ENCODE results near the gene CPT1A.

CPT1A gene

GRCh38 chr11:68838572-68838964 lies 3.1 kb downstream of the CPT1A start:
- Histone ChIP-seq H3K9me3 (ENCODE audit: control insufficient read depth, insufficient read depth, low read length) (no peaks in the 10 kb centered on the region), H3K27me3 (ENCODE audit: control insufficient read depth, insufficient read depth, low read length) (peaks cover 10% of the 10 kb centered on the region), H3K9ac (ENCODE audit: low read depth, low read length) (no peak overlapping the region), H3K36me3 (ENCODE audit: control insufficient read depth, insufficient read depth, low read length) (no peaks in the 10 kb centered on the region), H3K4me1 (ENCODE audit: control insufficient read depth, insufficient read depth, low read length) (peaks cover 15% of the 10 kb centered on the region), H3K4me3 (ENCODE audit: low read depth, low read length) (peak overlapping the region; percentile 80)

DNA sequence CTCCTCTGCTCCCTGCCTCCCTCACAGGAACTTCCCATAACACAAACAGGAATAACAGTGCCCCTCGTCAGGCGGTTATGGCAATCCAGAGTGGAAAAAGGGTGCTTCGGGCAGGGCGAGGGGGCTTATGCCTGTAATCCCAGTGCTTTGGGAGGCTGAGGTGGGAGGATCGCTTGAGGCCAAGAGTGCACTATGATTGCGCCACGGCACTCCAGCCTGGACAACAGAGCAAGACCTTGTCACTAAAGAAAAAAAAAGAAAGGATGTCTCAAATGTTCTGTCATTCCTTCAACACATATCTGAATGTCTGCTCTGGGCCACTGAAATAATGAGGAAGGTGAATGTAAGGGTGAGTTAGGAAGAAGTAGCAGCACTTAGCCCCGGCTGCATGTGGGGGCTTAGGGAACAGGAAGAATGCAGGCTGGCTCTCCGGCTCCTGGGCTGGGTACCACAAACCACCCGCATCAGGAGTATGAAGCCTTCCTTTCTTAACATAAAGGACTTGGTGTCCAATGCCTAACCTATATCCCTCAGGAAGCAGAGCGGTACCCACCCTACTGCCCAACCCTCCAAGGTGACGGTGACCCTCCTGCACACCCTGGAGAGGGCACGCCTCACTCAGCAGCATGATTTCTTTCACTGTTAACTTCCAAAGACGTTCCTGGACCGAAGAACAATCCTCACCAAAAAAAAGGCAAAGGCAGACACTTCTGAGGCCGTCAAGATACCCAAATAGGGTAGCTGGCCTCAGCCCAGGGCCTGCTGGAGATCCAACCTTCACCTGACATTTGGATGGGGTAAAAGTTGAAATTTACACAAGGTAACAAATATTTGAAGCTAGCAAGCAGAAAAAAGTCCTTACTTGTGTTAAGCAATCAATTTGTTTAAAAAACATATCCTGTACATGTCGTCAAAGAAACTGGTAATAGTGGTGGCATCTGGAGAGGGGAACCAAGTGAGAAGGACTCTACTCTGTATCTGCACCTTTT lies 3.8 kb downstream of the CPT1A start:
- no peak overlapping the region for H3K9ac ChIP-seq (ENCODE audit: low read depth, low read length)
- no peaks in the 10 kb centered on the region for H3K9me3 ChIP-seq (ENCODE audit: control insufficient read depth, insufficient read depth, low read length)
- H3K27me3 ChIP-seq (ENCODE audit: control insufficient read depth, insufficient read depth, low read length) = peaks cover 10% of the 10 kb centered on the region
- H3K4me1 ChIP-seq (ENCODE audit: control insufficient read depth, insufficient read depth, low read length) = peaks cover 15% of the 10 kb centered on the region
- no peaks in the 10 kb centered on the region for H3K36me3 ChIP-seq (ENCODE audit: control insufficient read depth, insufficient read depth, low read length)
- H3K4me3 ChIP-seq (ENCODE audit: low read depth, low read length) = no peak overlapping the region

DNA sequence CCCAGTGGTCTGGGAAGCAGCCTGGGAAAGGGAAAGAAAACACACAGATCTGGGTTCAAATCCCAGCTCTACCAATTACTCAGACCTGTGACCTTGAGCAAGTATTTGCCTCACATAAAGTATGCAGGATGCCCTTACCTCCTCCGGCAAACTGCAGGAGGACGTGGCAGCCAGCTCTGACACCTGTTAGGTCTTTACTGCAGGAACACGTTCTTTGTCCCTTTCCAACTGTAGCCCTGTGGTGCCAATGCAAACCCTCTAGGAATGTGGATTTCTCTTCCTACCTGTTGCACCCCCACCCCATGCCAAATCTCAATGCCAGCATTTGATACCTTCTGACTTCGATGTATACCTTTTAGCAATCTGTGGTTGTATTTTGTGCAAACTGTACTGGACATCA lies 6.0 kb downstream of the CPT1A start:
- Histone ChIP-seq H3K4me1 (ENCODE audit: control insufficient read depth, insufficient read depth, low read length) (peaks cover 22% of the 10 kb centered on the region), H3K27me3 (ENCODE audit: control insufficient read depth, insufficient read depth, low read length) (no peaks in the 10 kb centered on the region), H3K9ac (ENCODE audit: low read depth, low read length) (peak overlapping the region; percentile 28), H3K9me3 (ENCODE audit: control insufficient read depth, insufficient read depth, low read length) (no peaks in the 10 kb centered on the region), H3K4me3 (ENCODE audit: low read depth, low read length) (no peak overlapping the region), H3K36me3 (ENCODE audit: control insufficient read depth, insufficient read depth, low read length) (no peaks in the 10 kb centered on the region)

DNA sequence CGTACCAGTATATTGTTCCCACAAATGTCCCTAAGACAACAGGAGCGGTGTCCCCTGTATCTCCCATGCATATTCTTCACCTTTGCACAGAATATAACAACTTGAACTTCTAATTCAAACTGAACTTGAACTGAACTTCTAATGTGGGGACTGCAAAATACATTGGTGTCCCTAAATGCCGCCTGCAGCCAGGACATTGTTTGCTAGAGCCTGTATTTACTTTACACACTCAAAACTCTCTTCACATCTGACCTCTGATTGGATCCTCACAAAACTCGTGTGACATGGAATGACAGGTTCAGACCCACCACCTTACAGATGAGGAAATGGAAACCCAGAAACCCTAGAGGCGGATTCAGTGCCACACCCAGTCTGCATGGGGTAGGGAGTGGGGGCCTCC lies 6.4 kb downstream of the CPT1A start:
- Histone ChIP-seq H3K27me3 (ENCODE audit: control insufficient read depth, insufficient read depth, low read length) (no peaks in the 10 kb centered on the region), H3K36me3 (ENCODE audit: control insufficient read depth, insufficient read depth, low read length) (no peaks in the 10 kb centered on the region), H3K4me3 (ENCODE audit: low read depth, low read length) (no peak overlapping the region), H3K9ac (ENCODE audit: low read depth, low read length) (peak overlapping the region; percentile 28), H3K9me3 (ENCODE audit: control insufficient read depth, insufficient read depth, low read length) (no peaks in the 10 kb centered on the region), H3K4me1 (ENCODE audit: control insufficient read depth, insufficient read depth, low read length) (peaks cover 26% of the 10 kb centered on the region)

GRCh38 chr11:68832476-68833181 lies 9.1 kb downstream of the CPT1A start:
- Histone ChIP-seq H3K27me3 (ENCODE audit: control insufficient read depth, insufficient read depth, low read length) (no peaks in the 10 kb centered on the region), H3K9ac (ENCODE audit: low read depth, low read length) (no peak overlapping the region), H3K9me3 (ENCODE audit: control insufficient read depth, insufficient read depth, low read length) (no peaks in the 10 kb centered on the region), H3K36me3 (ENCODE audit: control insufficient read depth, insufficient read depth, low read length) (peaks cover 5% of the 10 kb centered on the region), H3K4me1 (ENCODE audit: control insufficient read depth, insufficient read depth, low read length) (peaks cover 18% of the 10 kb centered on the region), H3K4me3 (ENCODE audit: low read depth, low read length) (no peak overlapping the region)

DNA sequence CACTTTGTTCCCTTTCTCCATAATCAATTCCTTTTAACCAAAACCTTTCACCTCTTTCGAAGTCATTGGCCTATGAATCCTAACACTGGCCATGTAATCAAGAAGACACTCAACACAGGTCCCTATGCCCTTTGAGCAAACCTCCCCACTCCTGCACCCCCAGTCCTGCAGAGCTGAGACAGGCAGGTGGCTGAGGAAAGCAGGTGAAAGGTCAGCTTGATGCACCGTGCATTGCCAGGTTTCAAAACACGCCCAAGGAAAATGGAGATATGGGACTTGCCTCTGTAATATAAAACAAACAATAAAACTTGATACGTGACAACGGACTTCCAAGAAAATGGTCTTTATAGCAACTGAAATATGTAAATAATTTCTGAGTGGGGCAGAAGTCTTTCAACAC lies 10.6 kb downstream of the CPT1A start:
- Histone ChIP-seq H3K4me3 (ENCODE audit: low read depth, low read length) (no peak overlapping the region), H3K4me1 (ENCODE audit: control insufficient read depth, insufficient read depth, low read length) (peaks cover 16% of the 10 kb centered on the region), H3K9ac (ENCODE audit: low read depth, low read length) (no peak overlapping the region), H3K27me3 (ENCODE audit: control insufficient read depth, insufficient read depth, low read length) (no peaks in the 10 kb centered on the region), H3K9me3 (ENCODE audit: control insufficient read depth, insufficient read depth, low read length) (no peaks in the 10 kb centered on the region), H3K36me3 (ENCODE audit: control insufficient read depth, insufficient read depth, low read length) (peaks cover 5% of the 10 kb centered on the region)

DNA sequence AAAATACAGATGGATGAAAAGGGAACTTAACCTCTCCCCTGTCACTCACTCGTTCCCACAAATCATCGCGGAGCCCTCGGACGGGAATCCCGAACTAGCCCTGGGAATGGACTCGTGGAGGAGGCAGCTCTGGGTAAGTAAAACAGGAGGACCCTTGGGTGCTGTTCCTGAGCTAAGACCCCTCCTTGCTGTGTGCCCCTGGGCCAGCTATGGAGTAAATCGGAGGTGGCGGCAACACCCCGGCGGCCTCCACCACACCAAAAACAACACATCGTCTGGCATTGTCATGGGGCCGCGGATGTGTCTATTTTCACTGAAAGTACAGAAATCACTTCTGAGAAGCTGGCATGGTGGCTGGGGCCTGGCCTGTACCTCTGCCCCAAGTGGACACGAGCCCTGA lies 12.1 kb downstream of the CPT1A start:
- peaks cover 12% of the 10 kb centered on the region for H3K4me1 ChIP-seq (ENCODE audit: control insufficient read depth, insufficient read depth, low read length)

GRCh38 chr11:68828957-68829356 lies 12.8 kb downstream of the CPT1A start:
- no peaks in the 10 kb centered on the region for H3K27me3 ChIP-seq (ENCODE audit: control insufficient read depth, insufficient read depth, low read length)
- peaks cover 5% of the 10 kb centered on the region for H3K36me3 ChIP-seq (ENCODE audit: control insufficient read depth, insufficient read depth, low read length)
- no peak overlapping the region for H3K9ac ChIP-seq (ENCODE audit: low read depth, low read length)
- no peak overlapping the region for H3K4me3 ChIP-seq (ENCODE audit: low read depth, low read length)
- no peaks in the 10 kb centered on the region for H3K9me3 ChIP-seq (ENCODE audit: control insufficient read depth, insufficient read depth, low read length)
- H3K4me1 ChIP-seq (ENCODE audit: control insufficient read depth, insufficient read depth, low read length) = peaks cover 12% of the 10 kb centered on the region

More for the DNA sequence above, 12.1 kb downstream of the CPT1A start:
- H3K9ac ChIP-seq (ENCODE audit: low read depth, low read length) = no peak overlapping the region
- no peaks in the 10 kb centered on the region for H3K9me3 ChIP-seq (ENCODE audit: control insufficient read depth, insufficient read depth, low read length)
- H3K36me3 ChIP-seq (ENCODE audit: control insufficient read depth, insufficient read depth, low read length) = peaks cover 5% of the 10 kb centered on the region
- no peak overlapping the region for H3K4me3 ChIP-seq (ENCODE audit: low read depth, low read length)
- no peaks in the 10 kb centered on the region for H3K27me3 ChIP-seq (ENCODE audit: control insufficient read depth, insufficient read depth, low read length)

DNA sequence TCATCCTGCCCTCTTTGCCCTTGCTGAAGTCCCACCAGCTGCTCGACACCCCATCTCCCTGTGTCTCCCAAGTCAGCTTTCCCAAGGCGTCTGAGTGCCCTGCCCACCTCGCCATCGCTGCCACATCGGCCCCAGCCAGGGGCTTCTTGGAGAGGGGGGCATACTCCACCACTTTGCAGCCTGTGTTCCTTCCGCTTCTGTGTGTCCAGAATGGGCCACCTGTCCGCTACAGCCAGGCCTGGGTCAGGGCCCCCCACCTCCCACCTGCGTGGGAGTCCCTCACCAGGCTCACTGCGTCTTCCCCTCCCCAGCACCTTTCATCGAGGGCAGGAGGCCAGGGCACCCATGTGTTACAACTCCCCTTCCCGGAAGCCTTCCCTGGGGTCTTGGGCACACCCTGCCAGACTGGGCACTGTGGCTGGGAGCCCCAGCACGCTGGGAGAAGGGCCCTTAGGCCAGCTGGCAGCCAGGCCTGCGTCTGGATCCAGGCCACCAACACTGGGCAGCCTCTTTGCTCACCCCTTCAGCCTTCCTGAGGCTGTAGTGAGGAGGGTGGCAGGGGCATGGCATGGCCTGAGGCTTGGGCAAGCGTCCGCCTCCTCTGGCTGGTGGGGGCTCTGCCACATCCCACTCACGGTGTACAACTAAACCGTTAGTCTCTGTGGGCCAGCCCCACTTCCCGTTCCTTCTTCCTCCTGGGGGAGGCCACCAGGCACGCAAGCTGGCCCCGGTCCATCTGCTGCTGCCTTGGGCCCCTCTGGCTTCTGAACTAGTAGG lies 13.4 kb downstream of the CPT1A start:
- Histone ChIP-seq H3K4me1 (ENCODE audit: control insufficient read depth, insufficient read depth, low read length) (peaks cover 12% of the 10 kb centered on the region), H3K9me3 (ENCODE audit: control insufficient read depth, insufficient read depth, low read length) (no peaks in the 10 kb centered on the region), H3K27me3 (ENCODE audit: control insufficient read depth, insufficient read depth, low read length) (no peaks in the 10 kb centered on the region), H3K4me3 (ENCODE audit: low read depth, low read length) (no peak overlapping the region), H3K36me3 (ENCODE audit: control insufficient read depth, insufficient read depth, low read length) (peaks cover 5% of the 10 kb centered on the region), H3K9ac (ENCODE audit: low read depth, low read length) (no peak overlapping the region)

GRCh38 chr11:68827733-68828132 lies 14.0 kb downstream of the CPT1A start:
- Histone ChIP-seq H3K36me3 (ENCODE audit: control insufficient read depth, insufficient read depth, low read length) (peaks cover 5% of the 10 kb centered on the region), H3K9ac (ENCODE audit: low read depth, low read length) (no peak overlapping the region), H3K4me3 (ENCODE audit: low read depth, low read length) (no peak overlapping the region), H3K27me3 (ENCODE audit: control insufficient read depth, insufficient read depth, low read length) (no peaks in the 10 kb centered on the region), H3K4me1 (ENCODE audit: control insufficient read depth, insufficient read depth, low read length) (peaks cover 12% of the 10 kb centered on the region), H3K9me3 (ENCODE audit: control insufficient read depth, insufficient read depth, low read length) (no peaks in the 10 kb centered on the region)

- Histone ChIP-seq H3K4me3 (ENCODE audit: low read depth, low read length) (no peak overlapping the region), H3K9me3 (ENCODE audit: control insufficient read depth, insufficient read depth, low read length) (no peaks in the 10 kb centered on the region), H3K27me3 (ENCODE audit: control insufficient read depth, insufficient read depth, low read length) (no peaks in the 10 kb centered on the region), H3K9ac (ENCODE audit: low read depth, low read length) (no peak overlapping the region), H3K36me3 (ENCODE audit: control insufficient read depth, insufficient read depth, low read length) (peaks cover 5% of the 10 kb centered on the region), H3K4me1 (ENCODE audit: control insufficient read depth, insufficient read depth, low read length) (peaks cover 12% of the 10 kb centered on the region)
These were observed 15.0 kb downstream of the CPT1A start for GRCh38 chr11:68826726-68827125.

All from iPS-15b (cell line).